ENCODE data around the gene FCRL1.

Gene FCRL1

GRCh38 chr1:157819896-157820295, at the start of gene FCRL1:
TSS of gene FCRL1 (minus strand) at chr1:157820120. CDS start at chr1:157820037, 83 bp downstream.
- Histone ChIP-seq H3K36me3 (replicated peaks) (no peaks in the 10 kb centered on the region), H3K27me3 (ENCODE audit: low read depth) (peaks cover 11% of the 10 kb centered on the region; the same call in 1 of the 2 replicates), H3K4me3 (no peak within 1 kb of the TSS), H3K9me3 (no peaks in the 10 kb centered on the region), H3K4me1 (no peaks in the 10 kb centered on the region)
- in situ Hi-C loops (cut with MboI; ENCODE audit: low sequenced_read_pairs): no loop called here
- no peak for DNase-seq (ENCODE audit: low spot score in 2 of 2)

GRCh38 chr1:157868654-157869053, 48.7 kb upstream of the FCRL1 start:
- 0 out of 2 replicates have a peak, but pooled peaks cover 3% of the 10 kb centered on the region for H3K27me3 ChIP-seq (ENCODE audit: low read depth)
- H3K4me1 ChIP-seq: peaks cover 5% of the 10 kb centered on the region
- no peaks in the 10 kb centered on the region for H3K9me3 ChIP-seq
- no peak overlapping the region for H3K4me3 ChIP-seq
- H3K36me3 ChIP-seq (replicated peaks): no peaks in the 10 kb centered on the region
- in situ Hi-C loops (cut with MboI; ENCODE audit: low sequenced_read_pairs): no loop called here
- DNase-seq (ENCODE audit: low spot score in 2 of 2): peak in 1 of 2 experiments; percentile 56

- Histone ChIP-seq H3K9me3 (no peaks in the 10 kb centered on the region), H3K4me3 (no peak overlapping the region)
- in situ Hi-C loops (cut with MboI; ENCODE audit: low sequenced_read_pairs): no loop called here
Observed at GRCh38 chr1:157862114-157863070, 42.5 kb upstream of the FCRL1 start.

GRCh38 chr1:157856538-157856937, 36.6 kb upstream of the FCRL1 start:
- no peaks in the 10 kb centered on the region for H3K27me3 ChIP-seq (ENCODE audit: low read depth)
- no peaks in the 10 kb centered on the region for H3K36me3 ChIP-seq (replicated peaks)
- H3K9me3 ChIP-seq: no peaks in the 10 kb centered on the region
- in situ Hi-C loops (cut with MboI; ENCODE audit: low sequenced_read_pairs): no loop called here
- DNase-seq (ENCODE audit: low spot score in 2 of 2): no peak
- H3K4me1 ChIP-seq: no peaks in the 10 kb centered on the region
- no peak overlapping the region for H3K4me3 ChIP-seq

More at GRCh38 chr1:157862114-157863070, 42.5 kb upstream of the FCRL1 start:
- Histone ChIP-seq H3K27me3 (ENCODE audit: low read depth) (0 out of 2 replicates have a peak, but pooled peaks cover 3% of the 10 kb centered on the region), H3K36me3 (replicated peaks) (no peaks in the 10 kb centered on the region), H3K4me1 (no peaks in the 10 kb centered on the region)
- DNase-seq (ENCODE audit: low spot score in 2 of 2): no peak

- no peaks in the 10 kb centered on the region for H3K27me3 ChIP-seq (ENCODE audit: low read depth)
- DNase-seq (ENCODE audit: low spot score in 2 of 2): no peak
- no peaks in the 10 kb centered on the region for H3K9me3 ChIP-seq
- no peaks in the 10 kb centered on the region for H3K36me3 ChIP-seq (replicated peaks)
- in situ Hi-C loops (cut with MboI; ENCODE audit: low sequenced_read_pairs): no loop called here
- H3K4me1 ChIP-seq: no peaks in the 10 kb centered on the region
- no peak overlapping the region for H3K4me3 ChIP-seq
Observed at GRCh38 chr1:157852476-157852875, 32.6 kb upstream of the FCRL1 start.

GRCh38 chr1:157849229-157849875, 29.4 kb upstream of the FCRL1 start:
- in situ Hi-C loops (cut with MboI; ENCODE audit: low sequenced_read_pairs): no loop called here
- no peak for DNase-seq (ENCODE audit: low spot score in 2 of 2)
- no peaks in the 10 kb centered on the region for H3K9me3 ChIP-seq
- H3K27me3 ChIP-seq (ENCODE audit: low read depth): no peaks in the 10 kb centered on the region
- no peaks in the 10 kb centered on the region for H3K36me3 ChIP-seq (replicated peaks)
- H3K4me1 ChIP-seq: no peaks in the 10 kb centered on the region
- H3K4me3 ChIP-seq: no peak overlapping the region

GRCh38 chr1:157844089-157844830, 24.3 kb upstream of the FCRL1 start:
- DNase-seq (ENCODE audit: low spot score in 2 of 2): no peak
- Histone ChIP-seq H3K4me1 (no peaks in the 10 kb centered on the region), H3K27me3 (ENCODE audit: low read depth) (no peaks in the 10 kb centered on the region), H3K4me3 (no peak overlapping the region), H3K9me3 (no peaks in the 10 kb centered on the region), H3K36me3 (replicated peaks) (no peaks in the 10 kb centered on the region)
- in situ Hi-C loops (cut with MboI; ENCODE audit: low sequenced_read_pairs): no loop called here

- no peaks in the 10 kb centered on the region for H3K27me3 ChIP-seq (ENCODE audit: low read depth)
- no peaks in the 10 kb centered on the region for H3K9me3 ChIP-seq
- H3K4me3 ChIP-seq: no peak overlapping the region
- in situ Hi-C loops (cut with MboI; ENCODE audit: low sequenced_read_pairs): no loop called here
- H3K4me1 ChIP-seq: no peaks in the 10 kb centered on the region
- H3K36me3 ChIP-seq (replicated peaks): no peaks in the 10 kb centered on the region
- DNase-seq (ENCODE audit: low spot score in 2 of 2): no peak
Observed at GRCh38 chr1:157842939-157843338, 23.0 kb upstream of the FCRL1 start.

GRCh38 chr1:157841708-157842107, 21.8 kb upstream of the FCRL1 start, which contains the start of gene CD5L:
TSS of gene CD5L (minus strand) at chr1:157841808. CDS start at chr1:157841701, 107 bp downstream.
- in situ Hi-C loops (cut with MboI; ENCODE audit: low sequenced_read_pairs): no loop called here
- H3K4me3 ChIP-seq: no peak within 1 kb of the TSS

GRCh38 chr1:157838966-157839365, 19.0 kb upstream of the FCRL1 start:
- no peaks in the 10 kb centered on the region for H3K36me3 ChIP-seq (replicated peaks)
- in situ Hi-C loops (cut with MboI; ENCODE audit: low sequenced_read_pairs): no loop called here
- no peak for DNase-seq (ENCODE audit: low spot score in 2 of 2)
- no peak overlapping the region for H3K4me3 ChIP-seq
- no peaks in the 10 kb centered on the region for H3K4me1 ChIP-seq
- no peaks in the 10 kb centered on the region for H3K9me3 ChIP-seq
- H3K27me3 ChIP-seq (ENCODE audit: low read depth): no peaks in the 10 kb centered on the region

More at GRCh38 chr1:157841708-157842107, 21.8 kb upstream of the FCRL1 start, which contains the start of gene CD5L:
- Histone ChIP-seq H3K9me3 (no peaks in the 10 kb centered on the region), H3K4me1 (no peaks in the 10 kb centered on the region), H3K27me3 (ENCODE audit: low read depth) (no peaks in the 10 kb centered on the region), H3K36me3 (replicated peaks) (no peaks in the 10 kb centered on the region)
- no peak for DNase-seq (ENCODE audit: low spot score in 2 of 2)

GRCh38 chr1:157834430-157834829, 14.5 kb upstream of the FCRL1 start:
- no peaks in the 10 kb centered on the region for H3K27me3 ChIP-seq (ENCODE audit: low read depth)
- in situ Hi-C loops (cut with MboI; ENCODE audit: low sequenced_read_pairs): no loop called here
- no peaks in the 10 kb centered on the region for H3K36me3 ChIP-seq (replicated peaks)
- no peaks in the 10 kb centered on the region for H3K4me1 ChIP-seq
- no peaks in the 10 kb centered on the region for H3K9me3 ChIP-seq
- no peak for DNase-seq (ENCODE audit: low spot score in 2 of 2)
- no peak overlapping the region for H3K4me3 ChIP-seq

GRCh38 chr1:157833145-157833544, 13.2 kb upstream of the FCRL1 start:
- H3K4me1 ChIP-seq: no peaks in the 10 kb centered on the region
- no peak overlapping the region for H3K4me3 ChIP-seq
- in situ Hi-C loops (cut with MboI; ENCODE audit: low sequenced_read_pairs): no loop called here
- DNase-seq (ENCODE audit: low spot score in 2 of 2): no peak
- no peaks in the 10 kb centered on the region for H3K9me3 ChIP-seq
- no peaks in the 10 kb centered on the region for H3K27me3 ChIP-seq (ENCODE audit: low read depth)
- no peaks in the 10 kb centered on the region for H3K36me3 ChIP-seq (replicated peaks)

GRCh38 chr1:157831968-157832626, 12.2 kb upstream of the FCRL1 start:
- Histone ChIP-seq H3K27me3 (ENCODE audit: low read depth) (no peaks in the 10 kb centered on the region), H3K36me3 (replicated peaks) (no peaks in the 10 kb centered on the region), H3K4me3 (no peak overlapping the region), H3K4me1 (no peaks in the 10 kb centered on the region), H3K9me3 (no peaks in the 10 kb centered on the region)
- in situ Hi-C loops (cut with MboI; ENCODE audit: low sequenced_read_pairs): no loop called here
- no peak for DNase-seq (ENCODE audit: low spot score in 2 of 2)
